B cell (primary cell): ENCODE measurements around the gene MAN2A1.

Experiments
- EZH2 ChIP-seq: IDR thresholded peaks from 2 replicates; pipeline ENCODE4 v1.6.1; 2012; ENCODE audit warnings: borderline replicate concordance, low read depth, mild to moderate bottlenecking, moderate library complexity, low read length; ENCODE audit not compliant: insufficient read depth, poor library complexity, severe bottlenecking
- TF ChIP-seq, protein P1 (sequence below): fragments of 200-600 bp; IDR thresholded peaks from one replicate; pipeline ENCODE4 v1.8.0; 2022; ENCODE audit warnings: antibody characterized with exemption, mild to moderate bottlenecking

DNA sequence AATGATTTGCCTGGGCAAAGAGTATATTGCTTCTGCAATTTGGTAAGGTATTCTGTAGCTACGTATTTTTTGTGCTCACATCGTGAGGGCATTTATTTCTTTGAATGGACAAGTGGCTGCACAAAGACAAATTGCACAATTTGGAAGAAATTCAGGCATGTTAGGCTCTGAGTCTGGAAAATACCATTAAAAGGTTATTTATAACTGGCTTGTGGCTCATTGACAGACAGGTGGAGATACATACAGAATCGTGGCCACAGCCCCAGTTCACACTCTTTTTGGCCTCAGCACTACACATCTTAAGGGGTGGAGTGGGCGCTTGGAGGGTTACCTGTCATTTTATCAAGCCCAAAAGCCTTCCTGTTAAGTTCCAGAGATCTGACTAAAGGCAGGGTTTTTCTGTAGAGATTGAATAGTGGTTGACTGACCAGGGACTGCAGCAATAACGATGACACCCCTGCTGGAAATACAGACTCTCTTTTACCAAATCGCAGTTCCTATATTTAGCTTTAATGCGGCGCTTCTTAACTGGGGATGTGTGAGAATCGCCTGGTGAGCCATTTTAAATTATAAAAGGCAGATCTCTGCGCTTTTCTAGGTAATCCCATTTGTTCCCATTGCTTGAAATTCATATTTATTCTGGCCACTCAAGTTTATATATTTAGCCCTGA, 14.7 kb downstream of the MAN2A1 start:
- TF ChIP-seq, protein P1, sequence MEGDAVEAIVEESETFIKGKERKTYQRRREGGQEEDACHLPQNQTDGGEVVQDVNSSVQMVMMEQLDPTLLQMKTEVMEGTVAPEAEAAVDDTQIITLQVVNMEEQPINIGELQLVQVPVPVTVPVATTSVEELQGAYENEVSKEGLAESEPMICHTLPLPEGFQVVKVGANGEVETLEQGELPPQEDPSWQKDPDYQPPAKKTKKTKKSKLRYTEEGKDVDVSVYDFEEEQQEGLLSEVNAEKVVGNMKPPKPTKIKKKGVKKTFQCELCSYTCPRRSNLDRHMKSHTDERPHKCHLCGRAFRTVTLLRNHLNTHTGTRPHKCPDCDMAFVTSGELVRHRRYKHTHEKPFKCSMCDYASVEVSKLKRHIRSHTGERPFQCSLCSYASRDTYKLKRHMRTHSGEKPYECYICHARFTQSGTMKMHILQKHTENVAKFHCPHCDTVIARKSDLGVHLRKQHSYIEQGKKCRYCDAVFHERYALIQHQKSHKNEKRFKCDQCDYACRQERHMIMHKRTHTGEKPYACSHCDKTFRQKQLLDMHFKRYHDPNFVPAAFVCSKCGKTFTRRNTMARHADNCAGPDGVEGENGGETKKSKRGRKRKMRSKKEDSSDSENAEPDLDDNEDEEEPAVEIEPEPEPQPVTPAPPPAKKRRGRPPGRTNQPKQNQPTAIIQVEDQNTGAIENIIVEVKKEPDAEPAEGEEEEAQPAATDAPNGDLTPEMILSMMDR, result no peak
- TF ChIP-seq EZH2, result no peak
